H4 (cell line): ENCODE results near the gene RASSF1. TPM values are rescaled to one million over a fixed set of nuclear protein-coding genes. Genes with fewer than 3 reads are reported as not detected.

Experiments used
- DNase-seq: peaks from one replicate; pipeline ENCODE4 v3.0.0-alpha.2; 2015; ENCODE audit warnings: low spot score
- total RNA-seq: library from RNA; depleted of rRNA; stranded (reverse); fragments of >200 nt; shearing (Covaris generic); gene quantifications from 2 replicates; pipeline ENCODE4 v1.2.3, GENCODE V29; 2014

Gene RASSF1
- total RNA-seq, 1 experiment from 2014 or later: 4.2 TPM

DNA sequence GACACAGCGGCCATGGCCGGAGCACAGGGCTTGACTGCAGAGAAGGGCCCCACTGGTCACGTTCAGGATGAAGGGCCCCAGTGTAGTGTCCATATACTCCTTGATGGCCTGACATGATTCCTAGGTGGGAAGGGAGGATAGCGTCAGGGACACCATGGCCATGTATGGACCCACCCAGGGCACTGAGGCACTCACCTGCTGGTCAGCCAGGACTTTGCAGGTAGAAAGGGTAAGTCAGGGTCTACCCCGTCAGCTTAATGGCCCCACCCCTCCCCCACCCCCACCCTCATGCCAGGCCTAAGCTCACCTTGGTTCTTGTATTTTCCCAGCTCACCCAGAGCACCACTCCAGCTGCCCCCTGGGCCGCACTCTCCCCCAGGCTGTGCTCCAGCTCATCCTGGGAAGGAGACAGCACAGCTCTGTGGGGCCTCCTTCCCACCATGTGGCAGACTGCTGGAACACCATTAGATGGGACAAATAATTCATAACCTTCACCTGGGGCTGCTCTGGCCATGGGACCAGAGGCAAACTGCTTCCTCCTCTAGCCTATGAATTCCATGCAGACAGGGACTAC is 39.9 kb downstream of the RASSF1 start:
- no peak for DNase-seq

DNA sequence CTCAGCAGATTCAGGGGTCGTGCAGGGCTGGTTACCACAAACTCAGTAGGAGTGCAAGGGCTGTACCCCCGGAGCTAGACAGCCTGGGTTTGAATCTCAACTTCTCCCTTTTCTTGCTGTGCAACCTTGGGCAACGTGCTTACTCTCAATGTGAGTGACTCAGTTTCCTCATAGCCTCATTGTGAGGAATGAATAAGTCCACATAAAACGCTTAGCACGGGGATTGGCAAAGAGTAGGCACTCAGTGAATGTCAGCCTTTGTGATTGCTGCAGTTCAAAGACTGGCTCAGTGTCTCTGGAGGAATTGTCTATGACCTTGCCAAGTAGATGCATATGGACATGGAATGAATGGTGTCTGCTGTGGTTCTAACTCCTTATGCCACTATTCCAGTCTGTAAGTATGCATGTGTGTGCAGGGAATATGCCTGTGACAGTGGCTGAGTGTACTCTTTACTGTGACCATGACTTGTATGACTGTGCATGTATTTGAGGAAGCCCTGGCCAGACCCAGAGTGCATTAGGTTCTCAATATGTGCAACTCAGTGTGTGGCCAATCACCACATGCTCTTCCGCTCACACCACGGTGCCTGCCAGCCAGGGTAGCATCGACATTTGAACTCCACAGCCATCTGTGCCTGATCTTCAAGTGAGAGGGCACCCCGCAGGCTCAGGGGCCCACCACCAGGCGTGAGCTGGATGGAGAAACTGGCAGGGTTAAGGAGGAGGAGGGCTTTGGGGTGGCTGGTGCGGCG is 40.5 kb downstream of the RASSF1 start:
- no peak for DNase-seq

DNA sequence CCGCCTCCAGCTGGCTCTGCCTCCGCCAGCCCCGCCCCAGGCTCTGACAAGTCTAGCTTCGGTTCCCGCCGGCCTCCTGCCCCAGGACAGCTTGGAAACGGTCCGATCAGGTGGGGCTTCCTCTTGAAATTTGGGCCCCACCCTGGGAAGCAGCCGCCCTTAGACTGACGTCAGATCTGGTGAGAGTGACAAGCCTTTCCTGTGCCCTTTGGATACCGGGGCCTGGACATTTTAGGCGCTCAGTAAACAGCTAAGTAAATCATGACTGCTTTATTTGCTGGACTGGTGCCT is 41.1 kb downstream of the RASSF1 start:
- no peak for DNase-seq

DNA sequence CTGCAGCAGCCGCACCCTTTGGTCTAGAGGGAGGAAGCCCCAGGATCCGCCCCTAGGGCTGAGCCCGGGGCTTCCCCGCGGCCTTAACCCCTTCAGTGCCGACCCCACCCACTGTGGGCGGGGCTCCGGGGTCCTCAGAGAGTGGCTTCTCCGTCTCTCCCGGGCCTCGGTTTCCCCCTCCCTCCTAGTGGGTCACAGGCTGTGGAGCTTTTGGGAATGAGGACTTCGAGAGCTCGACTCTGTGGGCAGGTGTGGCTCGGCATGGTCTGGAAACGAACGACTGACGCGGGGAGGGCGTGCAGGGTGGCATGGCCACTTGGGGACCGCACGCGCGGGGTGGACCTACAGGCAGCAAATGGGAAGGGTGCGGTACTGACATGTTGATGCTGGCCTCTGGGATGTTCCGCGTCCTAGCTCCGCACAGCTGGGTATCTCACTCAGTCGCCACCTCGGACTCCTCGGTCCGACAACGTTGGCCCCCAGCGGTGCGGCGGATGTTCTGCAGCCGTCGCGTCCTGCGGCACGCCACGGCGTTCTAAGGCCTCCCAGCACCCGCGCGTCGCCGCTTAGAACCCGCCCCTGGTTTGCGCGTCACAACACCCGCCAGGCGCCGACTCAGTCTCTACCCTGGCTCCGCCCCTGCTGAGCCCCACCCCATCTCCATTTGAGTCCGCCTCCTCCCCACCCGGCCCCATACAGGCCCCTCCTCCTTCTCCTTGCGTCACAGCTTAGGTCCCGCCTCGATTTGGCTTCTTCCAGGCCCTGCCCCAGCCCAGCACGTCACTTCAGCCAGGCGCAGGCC is 41.6 kb downstream of the RASSF1 start, which contains the start of the genes HYAL3 and NAA80:
TSS of gene HYAL3 (minus strand) at position 570 of the 802 bp plus-strand sequence. CDS start 3,803 bp downstream, outside the sequence.
TSS of gene NAA80 (minus strand) at position 570 of the 802 bp plus-strand sequence. CDS start 1,942 bp downstream, outside the sequence.
- DNase-seq: peak; percentile 91

DNA sequence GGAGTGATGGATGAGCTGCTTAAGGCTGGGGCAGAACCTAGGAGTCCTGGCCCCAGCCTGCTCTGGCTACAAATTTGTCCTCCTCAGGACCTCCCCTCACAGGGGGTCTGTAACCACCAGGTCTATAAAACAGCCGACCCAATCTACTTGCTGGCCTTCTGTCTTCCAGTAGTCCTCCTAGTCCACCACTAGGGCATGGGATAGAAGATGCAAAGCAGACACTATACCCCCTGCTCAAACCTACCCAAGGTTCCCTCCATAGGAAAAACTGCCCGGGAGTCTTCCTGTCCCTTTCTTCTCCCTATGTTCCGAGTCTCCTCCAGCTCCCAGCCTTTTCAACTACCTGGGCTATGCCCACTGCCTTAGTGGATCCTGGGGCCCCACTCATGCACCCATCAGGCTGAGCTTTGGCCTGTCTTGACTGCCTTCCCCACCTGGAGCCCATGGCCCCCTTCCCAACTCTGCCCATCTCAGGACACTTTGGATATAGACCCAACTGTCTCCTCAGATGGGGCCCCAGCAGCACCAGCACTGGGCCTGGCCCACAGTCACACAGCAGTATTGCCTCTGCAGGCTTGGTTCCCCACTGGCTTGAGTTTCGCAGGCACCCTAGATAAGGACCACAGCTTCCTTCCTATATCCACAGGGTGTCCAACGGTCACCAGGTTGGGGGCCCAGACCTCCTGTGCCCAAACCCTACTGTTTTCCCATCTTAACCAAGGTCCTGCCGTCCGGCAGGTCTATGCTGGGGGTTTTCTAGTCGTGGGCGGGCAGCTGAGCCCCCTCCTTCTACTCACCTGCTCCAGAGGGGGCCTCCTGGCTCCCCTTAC is 42.5 kb downstream of the RASSF1 start:
- DNase-seq: no peak

DNA sequence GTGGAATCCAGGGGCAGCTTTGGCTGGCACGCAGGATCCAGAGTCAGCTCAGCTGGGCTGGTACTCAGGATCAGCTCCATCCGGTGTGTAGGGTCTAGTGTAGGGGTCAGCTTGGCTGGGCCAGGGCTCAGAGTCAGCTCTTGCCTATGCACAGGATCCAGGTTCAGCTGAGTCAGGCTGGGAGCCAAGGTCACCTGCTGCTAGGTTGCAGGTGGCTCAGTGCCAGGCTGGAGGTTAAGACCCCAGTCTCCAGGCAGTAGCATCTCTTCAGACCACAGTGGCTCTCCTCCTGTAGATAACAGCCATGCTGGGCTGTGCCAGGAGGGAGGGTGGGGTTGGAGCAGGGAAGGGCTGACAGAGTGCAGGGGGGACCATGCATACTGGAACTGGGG is 43.3 kb downstream of the RASSF1 start:
- DNase-seq: no peak

DNA sequence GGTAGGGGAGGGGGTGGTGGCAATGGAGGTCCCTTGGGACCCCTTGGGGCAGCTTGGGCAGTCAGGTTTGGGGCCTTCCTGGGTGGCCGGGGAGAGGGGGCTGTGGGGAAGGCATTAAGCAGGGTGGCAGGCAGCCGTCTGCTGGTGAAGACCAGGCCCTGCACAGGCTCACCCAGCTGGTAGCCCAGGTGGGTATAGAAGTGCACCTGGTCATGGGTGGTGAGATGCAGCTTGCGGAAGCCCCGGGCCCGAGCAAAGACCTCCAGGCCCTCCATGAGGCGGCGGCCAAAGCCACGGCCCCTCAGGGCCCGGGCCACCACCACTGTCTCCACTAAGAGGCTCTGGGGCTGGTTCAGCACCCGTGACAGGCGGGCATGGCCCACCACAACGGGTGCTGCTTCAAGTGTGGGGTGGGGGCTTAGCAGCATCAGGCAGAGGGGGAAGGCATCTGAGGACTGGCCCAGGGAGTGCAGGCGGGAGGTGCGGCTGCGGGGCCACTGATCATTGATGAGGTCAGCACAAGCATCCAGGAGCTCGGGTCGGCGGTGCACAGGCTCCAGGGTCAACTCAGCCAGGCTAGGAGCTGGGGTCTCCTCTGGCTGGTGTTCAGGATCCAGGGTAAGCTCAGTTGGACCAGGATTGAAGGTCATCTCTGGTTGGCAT is 43.8 kb downstream of the RASSF1 start:
- DNase-seq: no peak

DNA sequence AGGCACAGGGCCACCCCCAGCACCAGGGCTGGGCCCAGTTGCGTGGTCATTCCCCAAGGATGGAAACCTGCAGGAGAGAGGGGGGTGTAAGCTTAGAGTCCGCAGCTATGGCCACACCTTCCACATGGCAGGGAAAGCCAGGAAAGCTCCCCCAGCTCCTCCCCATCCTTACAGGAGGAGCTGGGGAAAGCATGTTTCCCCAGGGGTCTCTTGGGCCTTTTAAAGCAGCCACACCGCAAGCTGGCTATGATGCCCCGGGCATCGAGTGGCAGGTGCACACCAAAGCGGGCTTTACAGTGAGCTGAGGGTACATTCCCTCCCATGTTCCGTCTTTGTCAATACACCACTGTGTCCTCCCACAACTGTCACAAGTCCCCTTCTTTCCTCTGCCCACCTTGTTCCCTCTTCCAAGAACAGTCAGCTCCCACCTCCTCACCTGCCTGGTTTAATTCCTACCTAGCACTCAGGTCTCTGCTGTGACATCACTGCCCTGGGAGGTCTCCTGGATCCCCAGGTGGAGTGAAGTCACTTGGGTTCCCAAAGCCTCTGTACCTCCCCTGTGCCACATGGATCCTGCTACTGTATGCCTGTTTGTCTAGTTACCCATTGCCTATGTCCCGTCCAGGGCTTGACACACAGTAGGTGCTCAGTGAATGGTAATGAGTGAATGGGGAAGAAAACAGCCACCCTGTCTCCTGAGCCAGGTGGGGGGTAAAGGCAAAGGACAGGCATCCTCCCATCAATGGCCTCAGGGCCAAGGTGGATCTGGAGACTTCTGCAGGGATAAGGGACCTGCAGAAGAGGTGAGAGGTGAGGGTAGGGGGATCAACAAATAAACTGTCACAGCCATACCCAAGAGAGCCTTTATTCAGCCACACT is 44.8 kb downstream of the RASSF1 start:
- DNase-seq: no peak

DNA sequence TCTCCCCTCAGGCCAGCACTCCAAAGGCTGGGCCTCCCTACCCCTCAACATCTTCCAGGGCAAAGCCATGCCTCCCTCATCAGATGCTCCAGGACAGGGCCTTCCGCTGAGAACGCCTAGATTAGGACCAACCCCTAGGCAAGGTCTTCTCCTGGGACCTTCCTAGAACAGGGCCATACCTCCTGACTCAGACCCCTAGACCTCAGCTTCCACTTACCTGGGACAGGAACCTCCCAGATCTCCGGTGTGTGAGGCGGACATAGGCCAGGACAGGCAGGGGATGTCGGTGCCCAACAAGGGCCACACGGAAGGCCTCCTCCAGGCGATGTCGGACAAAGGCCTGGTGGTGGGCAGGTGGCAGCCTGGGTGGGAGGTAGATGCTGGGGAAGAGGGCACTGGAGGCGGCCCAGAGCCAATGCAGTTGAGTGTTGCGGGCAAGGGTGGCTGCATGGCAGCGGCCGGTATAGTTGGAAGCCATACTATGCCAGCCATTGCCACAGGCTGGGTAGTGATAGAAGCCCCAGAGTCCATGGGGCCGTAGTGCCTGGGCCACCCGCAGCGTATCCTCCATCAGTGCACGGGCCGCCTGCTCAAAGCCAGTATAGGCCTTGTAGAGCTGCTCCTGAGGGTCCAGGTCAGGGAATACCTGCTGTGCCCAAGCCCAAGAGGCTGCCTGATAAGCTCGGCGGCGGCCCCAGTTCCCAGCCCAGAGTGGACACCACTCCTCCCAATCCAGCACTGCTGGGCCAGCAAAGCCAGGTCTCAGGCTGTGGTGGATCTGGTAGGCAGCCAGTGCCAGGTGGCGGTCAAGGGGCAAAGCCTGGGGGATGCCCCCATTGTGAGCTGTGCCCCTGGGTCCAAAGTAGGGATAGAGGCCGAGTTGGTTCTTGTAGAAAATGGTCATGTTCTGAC is 45.9 kb downstream of the RASSF1 start:
- no peak for DNase-seq

DNA sequence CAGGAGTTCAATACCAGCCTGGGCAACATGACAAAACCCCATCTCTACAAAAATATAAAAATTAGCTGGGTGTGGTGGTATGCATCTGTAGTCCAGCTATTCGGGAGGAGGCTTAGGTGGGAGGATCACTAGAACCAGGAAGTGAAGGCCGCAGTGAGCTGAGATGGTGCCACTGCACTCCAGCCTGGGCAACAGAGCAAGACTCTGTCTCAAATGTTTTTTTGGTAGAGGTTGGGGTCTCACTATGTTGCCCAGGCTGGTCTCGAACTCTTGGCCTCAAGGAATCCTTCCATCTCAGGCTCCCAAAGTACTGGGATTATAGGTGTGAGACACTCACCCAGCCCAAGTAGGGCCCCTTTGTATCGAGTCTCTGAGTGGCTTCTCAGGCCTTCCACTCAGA is 46.5 kb downstream of the RASSF1 start:
- DNase-seq: no peak

DNA sequence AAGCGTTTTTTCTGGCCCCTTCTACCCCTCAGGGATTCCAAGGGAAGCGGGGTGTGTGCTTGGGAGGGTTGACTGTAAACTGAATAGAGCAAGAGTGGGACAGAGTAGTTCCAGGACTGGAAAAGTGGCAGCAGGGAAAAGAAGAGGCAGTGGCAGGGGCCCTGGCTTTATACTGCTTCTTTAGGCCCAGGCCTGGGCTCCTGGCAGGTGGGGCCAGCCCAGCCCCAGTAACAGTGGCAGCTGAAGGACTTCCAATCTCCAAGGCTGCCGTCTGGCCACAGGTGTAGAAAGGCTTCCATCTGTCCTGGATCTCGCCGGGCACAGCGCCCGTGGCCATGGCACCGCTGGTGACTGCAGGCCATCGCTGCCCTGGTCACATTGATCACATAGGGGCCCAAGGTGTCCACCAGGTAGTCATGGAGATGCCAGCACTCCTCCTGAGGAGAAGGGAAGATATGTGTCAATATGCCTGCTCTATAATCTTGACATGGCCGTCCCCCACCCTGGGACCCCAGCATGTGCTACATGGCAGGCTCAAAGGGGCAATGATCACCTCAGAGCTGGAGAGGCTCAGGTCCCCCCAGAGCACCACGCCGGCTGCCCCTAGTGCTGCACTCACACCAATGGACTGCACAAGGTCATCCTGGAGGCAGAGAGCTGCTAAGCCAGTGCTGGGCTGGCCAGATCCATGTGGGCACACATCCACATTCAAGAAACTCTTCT is 47.4 kb downstream of the RASSF1 start:
- no peak for DNase-seq

DNA sequence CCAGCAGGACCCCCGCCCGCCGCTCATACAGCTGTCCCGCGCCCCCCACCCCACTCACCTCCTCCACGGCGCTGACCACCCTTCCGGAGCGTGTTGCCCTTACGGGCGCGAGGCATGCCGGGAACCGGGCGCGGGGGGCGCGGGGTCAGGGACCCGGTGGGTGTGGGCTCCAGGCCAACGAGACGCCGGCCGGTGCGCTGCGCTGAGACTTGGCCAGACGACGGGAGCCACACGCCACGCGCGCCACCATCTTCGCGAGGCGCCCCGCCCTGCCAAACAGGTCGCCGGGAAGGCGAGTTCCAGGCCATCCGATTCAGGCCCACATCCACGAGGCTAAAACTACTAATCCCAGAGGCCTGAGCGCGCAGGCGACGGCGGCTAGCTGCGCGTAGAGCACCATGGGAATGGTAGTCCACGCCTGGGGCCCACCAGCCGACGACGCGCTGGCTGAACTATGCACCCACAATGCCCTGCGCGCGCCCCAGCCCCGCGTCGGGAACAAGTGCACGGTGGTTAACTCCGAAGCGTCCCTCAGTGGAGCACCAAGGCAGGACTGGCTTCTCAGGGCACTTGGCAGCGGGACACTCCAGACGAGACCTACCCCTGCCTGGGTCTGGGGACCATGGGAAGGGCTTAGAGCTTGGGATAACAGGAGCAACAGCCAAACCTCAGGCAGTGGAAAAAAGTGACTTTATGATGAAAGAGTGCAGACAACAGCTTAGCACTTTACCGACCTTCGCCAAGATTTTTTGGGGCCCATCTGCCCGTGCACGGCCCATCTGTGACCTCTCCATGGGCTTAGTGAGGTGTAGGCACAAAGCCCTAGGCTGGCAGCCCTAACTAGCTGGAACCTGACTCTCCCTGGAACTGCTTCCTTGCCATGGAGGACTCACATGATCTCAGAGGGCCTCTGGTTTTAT is 48.2 kb downstream of the RASSF1 start, which contains the start of gene IFRD2:
TSS of gene IFRD2 (minus strand) at position 271 of the 920 bp plus-strand sequence. CDS start at position 116, 155 bp downstream.
- DNase-seq: peak; percentile 94

DNA sequence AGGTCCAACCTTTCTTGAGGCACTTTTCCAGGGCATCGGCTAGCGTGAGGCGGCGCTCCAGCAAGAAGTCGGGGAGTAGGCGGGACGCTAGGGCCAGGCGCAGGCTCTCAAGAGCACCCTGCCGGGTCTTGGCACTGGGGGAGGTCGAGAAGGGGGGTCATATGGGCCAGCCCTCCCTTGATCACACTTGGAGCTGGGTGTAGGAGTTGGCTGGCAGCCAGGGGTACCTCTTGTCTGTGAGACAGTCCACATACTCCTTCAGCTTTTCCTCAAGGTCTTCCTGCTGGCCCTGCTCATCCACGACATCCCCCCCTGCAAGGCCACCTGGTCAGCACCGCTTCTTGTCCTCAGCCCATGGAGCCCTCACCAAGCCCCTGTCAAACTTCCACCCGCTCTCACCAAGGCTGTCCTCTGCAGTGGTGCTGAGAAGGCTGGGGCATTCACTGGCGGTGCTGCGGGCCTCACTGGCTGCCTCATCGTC is 50.4 kb downstream of the RASSF1 start:
- DNase-seq: no peak

DNA sequence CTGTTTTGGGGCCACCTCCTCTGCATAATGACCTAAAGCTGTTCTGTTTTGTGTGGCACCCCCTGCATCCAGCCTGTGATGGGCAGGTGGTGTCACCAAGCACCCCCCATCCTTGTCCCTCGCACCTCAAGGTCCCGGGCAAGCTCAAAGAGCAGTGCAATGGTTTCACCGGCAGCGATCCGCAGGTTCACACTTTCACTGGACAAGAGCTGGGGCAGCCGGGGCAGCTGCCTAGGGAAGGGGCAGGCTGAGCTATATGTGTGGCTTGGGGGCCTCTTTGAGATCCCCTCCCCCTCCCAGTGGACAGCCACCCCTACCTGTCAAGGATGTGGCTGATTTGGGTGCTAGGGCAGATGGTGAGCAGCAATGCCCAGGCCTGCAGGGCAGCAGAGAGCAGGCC is 51.5 kb downstream of the RASSF1 start:
- no peak for DNase-seq

DNA sequence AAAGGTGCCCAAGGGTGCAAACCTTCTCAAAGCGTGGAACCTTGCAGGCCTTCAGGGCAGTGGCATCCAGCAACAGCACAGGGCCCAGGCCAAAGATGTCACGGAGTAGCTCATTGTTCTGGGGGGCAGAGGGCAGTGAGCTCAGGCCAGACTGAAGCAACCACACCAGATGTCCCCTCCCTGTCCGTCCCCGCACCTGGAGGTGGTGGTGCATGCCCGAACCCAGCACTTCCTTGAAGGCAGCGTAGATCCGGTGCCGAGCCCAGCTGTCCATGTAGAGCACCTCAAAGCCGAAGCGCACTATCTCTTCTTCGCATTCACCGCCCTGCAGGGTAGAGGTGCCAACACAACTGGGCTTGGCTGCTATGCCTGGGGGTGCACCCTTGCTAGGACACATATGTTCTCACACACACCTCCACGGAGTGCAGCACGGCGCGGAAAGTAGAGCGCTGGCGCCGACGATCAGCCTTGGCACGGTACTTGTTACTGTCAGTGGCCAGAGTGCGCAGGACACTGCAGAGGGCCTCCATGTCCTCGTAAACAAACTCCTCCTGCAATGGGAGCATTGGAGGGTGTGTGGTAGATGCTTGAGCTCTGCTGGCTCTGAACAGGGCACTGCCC is 52.1 kb downstream of the RASSF1 start:
- no peak for DNase-seq

DNA sequence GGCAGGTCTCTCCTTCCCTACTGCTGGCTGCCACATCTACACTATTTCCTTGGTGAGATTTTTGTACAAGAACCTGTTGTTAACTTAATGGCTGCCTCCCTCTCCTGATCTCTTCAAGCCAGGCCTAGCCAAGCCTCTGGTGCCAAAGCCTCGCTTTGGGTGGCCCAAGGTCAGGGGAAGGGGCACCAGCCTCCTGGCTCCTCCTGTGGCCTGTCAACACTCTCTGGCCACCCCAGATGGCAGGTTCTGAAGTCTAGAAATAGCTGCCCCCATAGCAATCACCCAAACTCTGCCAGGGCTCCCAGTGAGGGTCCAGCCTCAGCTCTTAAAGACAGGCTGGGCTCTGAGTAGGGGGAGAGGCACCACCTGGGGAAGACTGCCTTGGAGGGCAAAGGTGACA is 53.4 kb downstream of the RASSF1 start:
- no peak for DNase-seq
